ENCODE results near the gene P2RY11. TPM values are rescaled to one million over a fixed set of nuclear protein-coding genes. Genes with fewer than 3 reads are reported as not detected.
A peak's percentile ranks its signal among the peaks of the same experiment; 100 is the strongest.

Gene P2RY11
- total RNA-seq, 1 donor from 2014 or later, result 10.2 TPM

DNA sequence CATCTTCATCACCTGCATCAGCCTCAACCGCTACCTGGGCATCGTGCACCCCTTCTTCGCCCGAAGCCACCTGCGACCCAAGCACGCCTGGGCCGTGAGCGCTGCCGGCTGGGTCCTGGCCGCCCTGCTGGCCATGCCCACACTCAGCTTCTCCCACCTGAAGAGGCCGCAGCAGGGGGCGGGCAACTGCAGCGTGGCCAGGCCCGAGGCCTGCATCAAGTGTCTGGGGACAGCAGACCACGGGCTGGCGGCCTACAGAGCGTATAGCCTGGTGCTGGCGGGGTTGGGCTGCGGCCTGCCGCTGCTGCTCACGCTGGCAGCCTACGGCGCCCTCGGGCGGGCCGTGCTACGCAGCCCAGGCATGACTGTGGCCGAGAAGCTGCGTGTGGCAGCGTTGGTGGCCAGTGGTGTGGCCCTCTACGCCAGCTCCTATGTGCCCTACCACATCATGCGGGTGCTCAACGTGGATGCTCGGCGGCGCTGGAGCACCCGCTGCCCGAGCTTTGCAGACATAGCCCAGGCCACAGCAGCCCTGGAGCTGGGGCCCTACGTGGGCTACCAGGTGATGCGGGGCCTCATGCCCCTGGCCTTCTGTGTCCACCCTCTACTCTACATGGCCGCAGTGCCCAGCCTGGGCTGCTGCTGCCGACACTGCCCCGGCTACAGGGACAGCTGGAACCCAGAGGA, 2.6 kb downstream of the P2RY11 start:
- DNase-seq (ENCODE audit: low read depth), result no peak

GRCh38 chr19:10114651-10115391, 3.3 kb downstream of the P2RY11 start:
- no peak for DNase-seq (ENCODE audit: low read depth)

GRCh38 chr19:10115392-10116084, 4.0 kb downstream of the P2RY11 start:
- DNase-seq (ENCODE audit: low read depth), result no peak

DNA sequence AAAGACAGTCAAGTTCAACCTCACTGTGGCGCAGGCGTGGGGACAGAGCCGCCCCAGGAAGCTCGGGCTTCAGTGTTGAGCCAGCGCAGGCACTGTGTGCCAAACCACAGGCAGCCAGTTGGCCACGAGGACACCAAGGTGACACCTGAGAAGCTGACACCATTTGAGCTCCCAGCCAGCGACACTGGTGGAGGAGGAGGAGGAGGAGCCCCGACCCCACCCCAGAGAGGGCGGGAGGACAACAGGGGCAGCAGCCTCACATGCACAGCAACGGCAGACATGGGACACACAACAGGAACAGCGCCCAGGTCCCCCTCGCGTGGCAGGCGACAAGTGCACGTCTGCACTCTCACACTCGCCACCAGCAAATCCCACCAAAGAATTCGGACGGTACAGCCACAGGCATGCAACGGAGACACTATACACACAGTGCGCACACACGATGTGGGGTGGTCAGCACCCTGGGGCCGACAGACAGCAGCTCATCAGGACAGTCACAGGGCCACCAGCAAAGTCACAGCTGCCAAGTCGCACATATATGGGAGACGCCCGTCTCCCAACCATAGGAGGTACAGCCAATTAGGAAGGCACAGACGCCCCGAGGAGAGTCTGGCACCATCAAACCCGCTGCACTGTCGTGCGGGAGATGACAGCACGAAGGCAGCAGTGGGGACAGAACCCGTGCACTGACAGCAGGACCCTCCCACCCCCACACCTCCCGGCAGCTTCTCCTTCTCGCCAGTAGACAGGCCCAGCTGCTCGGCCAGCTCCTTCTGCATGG, 4.8 kb downstream of the P2RY11 start:
- DNase-seq (ENCODE audit: low read depth), result no peak

DNA sequence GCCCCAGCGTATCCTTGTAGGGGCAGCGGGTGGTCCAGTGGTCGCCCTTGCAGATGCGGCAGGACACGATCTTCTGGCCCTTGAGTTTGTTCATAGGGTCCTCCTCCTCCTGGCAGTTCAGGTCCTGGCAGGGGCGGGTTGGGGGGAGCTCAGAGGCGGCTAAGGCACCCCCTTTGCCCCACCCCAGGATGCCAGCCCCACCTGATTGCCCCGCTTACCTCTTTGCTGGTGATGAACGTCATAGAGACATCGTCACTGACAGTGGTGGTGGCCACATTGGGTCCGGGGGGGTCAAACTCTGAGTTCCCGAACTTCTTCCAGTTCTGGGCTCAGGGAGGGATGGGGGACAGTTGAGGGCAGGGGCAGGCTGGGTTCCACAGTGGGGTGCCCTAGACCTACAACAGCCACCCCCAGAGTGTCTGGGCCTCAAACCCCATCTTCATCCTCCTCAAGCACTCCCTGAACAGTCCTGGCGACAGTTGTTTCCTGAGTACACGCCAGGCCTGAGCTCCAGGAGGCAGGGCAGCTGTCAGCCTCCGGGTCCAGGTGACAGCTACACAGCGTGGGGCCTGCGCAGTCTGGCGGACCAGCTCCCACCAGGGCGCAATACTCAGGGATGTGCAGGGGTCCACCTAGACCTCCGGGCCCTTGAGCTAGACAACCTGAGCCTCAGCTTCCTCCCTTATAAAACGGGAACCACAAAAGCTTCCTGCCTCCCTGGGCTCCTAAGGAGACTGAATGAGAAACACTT, 5.5 kb downstream of the P2RY11 start:
- no peak for DNase-seq (ENCODE audit: low read depth)

DNA sequence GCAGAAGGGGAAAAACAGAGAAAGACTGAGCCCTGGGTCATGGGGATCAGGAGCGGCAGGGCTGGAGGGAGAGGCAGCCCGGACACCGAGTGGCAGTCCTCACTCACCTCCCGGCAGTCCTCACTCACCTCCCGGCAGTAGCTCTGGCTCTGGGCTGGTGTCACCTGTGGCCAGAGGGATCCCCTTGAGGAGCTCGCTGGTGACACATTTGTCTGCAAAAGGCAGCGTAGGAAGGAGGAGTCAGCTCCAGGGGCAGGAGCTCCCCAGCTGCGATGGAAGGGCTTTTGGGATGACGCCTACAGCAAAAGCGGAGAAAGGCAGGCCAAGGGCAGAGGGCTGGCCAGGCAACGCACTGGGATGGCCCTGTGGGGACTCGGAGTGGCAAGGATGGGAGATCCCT, 7.5 kb downstream of the P2RY11 start:
- no peak for DNase-seq (ENCODE audit: low read depth)

- peak; percentile 17 for DNase-seq (ENCODE audit: low read depth)
These were observed 9.2 kb downstream of the P2RY11 start for GRCh38 chr19:10120538-10121189.

DNA sequence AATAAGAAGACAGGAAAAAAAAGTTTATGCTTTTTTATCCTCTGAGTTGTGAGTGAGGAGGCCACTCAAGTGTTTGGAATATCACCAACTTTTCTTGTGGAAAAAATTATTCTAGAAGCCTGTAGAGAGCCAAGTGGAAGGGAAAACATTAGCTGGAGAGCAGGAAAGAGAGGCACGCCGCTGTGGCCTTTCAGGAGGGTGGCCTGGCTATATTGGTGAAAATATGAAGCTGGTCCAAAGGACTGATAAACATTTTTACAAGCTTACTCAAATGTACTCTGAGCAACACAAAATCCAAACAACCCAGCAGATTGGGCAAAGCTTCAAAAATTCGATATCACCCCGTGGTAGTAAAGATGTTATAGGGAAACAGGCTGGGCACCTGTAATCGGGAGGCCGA, 10.6 kb downstream of the P2RY11 start:
- no peak for DNase-seq (ENCODE audit: low read depth)

DNA sequence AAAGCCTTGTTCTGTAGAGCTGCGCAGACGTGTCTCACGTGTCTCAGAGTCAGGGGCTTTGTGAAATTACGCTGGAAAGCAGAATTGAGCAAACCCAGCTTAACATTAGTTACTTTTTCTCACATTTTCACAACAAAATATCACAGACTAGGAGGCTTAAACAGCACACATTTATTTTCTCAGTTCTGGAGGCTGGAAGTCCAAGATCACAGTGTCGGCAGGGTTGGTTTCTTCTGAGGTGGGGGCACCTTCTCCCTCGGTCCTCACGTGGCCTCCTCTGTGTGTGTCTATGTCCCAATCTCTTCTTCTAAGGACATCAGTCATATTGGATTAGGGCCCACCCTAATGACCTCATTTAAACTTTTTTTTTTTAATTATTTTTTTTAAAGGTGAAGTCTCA, 12.9 kb downstream of the P2RY11 start:
- no peak for DNase-seq (ENCODE audit: low read depth)

GRCh38 chr19:10126213-10126639, 14.7 kb downstream of the P2RY11 start:
- DNase-seq (ENCODE audit: low read depth), result no peak

- DNase-seq (ENCODE audit: low read depth), result no peak
These were observed 21.4 kb downstream of the P2RY11 start for GRCh38 chr19:10132905-10133304.

GRCh38 chr19:10133596-10133995, 22.1 kb downstream of the P2RY11 start:
- no peak for DNase-seq (ENCODE audit: low read depth)

DNA sequence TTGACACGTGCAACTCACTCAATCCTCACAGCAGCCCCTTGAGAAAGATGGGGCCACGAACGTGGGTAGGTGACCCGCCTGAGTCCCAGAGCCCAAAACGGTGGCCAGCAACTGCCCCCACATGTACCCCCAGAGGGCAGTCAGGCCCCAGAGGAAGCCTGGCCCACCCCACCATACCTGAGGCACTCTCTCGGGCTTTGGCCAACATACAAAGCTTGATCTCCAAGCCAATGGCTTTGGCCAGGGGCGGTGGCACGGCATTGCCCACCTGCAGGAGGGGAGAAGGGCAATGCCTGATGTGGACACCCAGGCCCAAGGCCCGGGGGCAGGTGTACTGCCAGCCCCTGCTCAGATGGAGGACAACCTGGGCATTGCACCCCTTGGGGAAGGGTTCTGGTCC, 22.5 kb downstream of the P2RY11 start:
- DNase-seq (ENCODE audit: low read depth), result no peak

GRCh38 chr19:10135551-10136334, 24.2 kb downstream of the P2RY11 start:
- no peak for DNase-seq (ENCODE audit: low read depth)

GRCh38 chr19:10136936-10137335, 25.4 kb downstream of the P2RY11 start:
- no peak for DNase-seq (ENCODE audit: low read depth)

DNA sequence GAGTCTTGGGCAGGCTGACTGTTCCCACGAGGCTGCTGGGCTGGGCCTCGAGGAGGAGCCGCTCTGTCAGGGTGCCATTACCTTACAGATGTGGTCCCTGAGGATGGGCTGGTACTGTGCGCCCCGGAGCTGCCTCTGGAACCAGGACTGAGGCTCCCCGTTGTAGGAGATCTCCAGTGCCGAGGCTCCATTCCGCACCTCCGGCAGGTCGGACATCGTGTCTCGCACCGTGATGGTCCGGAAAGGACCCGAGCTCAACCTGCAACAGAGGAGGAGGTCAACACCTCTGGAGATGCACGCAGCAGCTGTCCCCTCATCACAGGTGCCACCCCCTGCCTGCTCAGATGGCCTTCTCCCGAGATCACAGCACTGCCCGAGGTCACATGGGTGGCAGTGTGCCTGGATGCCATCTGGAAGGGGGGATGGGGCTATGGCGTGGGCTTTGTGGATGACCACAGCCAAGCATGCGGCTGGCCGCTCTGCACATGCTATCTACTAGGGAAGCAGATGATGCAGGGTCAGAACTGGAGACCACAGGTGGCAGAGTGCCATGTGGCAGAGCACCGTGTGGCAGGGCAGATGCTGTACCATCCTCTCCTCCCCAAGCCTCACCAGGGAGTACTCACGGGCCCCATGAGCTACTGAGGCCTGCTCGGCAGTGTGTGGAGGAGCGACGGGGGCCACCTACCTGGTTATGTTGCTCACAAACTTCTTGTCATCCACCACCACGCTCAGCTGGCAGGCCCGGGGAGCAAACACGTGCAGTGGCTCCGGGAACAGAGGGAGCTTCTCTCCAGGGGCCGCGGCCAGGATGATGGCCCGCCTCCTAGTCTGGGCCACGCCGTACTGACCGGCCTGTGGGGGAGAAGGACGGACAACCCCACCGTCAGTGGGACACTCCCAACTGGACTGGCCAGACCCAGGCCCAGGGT, 26.5 kb downstream of the P2RY11 start:
- DNase-seq (ENCODE audit: low read depth), result no peak

- DNase-seq (ENCODE audit: low read depth), result no peak
These were observed 27.6 kb downstream of the P2RY11 start for GRCh38 chr19:10138879-10139795.

DNA sequence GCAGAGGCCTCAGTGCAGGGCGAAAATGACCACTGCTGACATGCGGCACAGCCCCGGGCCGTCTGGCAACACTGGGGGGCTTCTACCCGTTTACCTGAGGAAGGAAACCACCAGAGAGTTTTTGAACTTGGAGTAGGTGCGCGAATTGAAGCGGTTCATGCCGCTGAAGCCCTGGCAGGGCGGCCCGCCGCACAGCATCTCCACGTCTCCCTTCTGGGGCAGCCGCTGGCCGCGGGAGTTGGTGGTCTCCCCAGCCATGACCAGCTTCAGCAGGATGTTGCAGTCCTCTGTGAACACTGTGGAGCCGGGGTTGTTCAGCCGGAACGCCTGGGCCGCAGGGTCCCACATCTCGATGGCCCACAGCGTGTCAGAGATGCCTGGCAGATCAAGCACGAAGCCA, 28.5 kb downstream of the P2RY11 start:
- DNase-seq (ENCODE audit: low read depth), result no peak
